GM21367 (cell line): ENCODE measurements around the gene POU5F1.
"Not testable (repeated sequence)": the region's sequence is repeated elsewhere in the genome, so short reads cannot be mapped to it uniquely, and the experiment has no call there.

ENCODE experiments used
- ATAC-seq: cut with Tn5 transposase; IDR thresholded peaks from one replicate; pipeline ENCODE4 v1.9.1; 2021; ENCODE audit not compliant: unreplicated experiment

POU5F1 gene

DNA sequence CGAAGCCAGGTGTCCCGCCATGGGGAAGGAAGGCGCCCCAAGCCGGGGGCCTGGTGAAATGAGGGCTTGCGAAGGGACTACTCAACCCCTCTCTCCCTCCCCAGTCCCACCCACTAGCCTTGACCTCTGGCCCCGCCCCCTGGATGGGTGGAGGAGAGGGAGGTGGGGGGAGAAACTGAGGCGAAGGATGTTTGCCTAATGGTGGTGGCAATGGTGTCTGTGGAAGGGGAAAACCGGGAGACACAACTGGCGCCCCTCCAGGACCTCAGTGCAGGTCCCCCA is at the start of gene POU5F1:
Gene POU5F1 (minus strand): TSS at position 83 of the 282 bp plus-strand sequence. CDS start 62 bp downstream, at position 21.
- ATAC-seq, result no peak

DNA sequence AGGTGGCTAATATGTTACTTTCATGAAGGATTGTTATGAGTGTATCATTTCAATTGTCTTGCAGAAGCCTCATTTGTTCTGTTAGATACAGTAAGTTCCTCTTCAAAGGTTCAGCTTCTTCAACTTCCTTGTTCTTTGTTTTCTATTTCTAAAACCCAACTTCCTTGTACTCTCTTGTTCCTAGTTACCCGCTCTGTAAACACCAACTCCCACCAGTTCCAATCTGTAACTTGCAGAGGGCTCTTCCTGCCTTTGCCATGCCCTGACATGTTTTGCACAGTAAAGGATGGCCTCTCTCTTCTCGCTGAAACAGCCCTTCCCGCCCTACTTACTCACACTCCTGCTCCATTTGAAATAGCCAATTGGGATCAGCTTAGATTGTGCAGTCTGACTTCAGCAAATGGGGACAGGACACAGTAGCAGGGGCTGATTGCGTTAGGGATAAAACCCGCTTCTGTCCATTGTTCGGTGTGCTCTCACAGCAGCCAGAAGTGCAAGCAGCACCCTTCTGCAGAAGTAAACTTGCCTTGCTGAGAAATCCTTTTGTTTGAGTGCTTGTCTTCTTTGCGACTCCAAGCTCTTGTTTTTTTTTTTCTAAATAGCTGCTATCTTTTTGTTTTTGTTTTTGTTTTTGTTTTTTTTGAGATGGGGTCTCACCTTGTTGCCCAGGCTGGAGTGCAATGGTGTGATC is 45.9 kb upstream of the POU5F1 start:
- ATAC-seq, result no peak

DNA sequence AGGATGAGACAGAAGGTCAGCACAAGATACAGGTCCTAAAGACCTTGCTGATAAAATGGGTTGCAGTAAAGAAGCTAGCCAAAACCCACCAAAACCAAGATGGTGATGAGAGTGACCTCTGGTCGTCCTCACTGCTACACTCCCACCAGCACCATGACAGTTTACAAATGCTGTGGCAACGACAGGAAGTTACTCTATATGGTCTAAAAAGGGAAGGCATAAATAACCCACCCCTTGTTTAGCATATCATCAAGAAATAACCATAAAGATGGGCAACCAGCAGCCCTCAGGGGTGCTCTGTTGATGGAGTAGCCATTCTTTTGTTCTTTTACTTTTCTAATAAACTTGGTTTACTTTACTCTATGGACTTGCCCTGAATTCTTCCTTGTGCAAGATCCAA is 44.7 kb upstream of the POU5F1 start:
- ATAC-seq, result not testable (repeated sequence)

DNA sequence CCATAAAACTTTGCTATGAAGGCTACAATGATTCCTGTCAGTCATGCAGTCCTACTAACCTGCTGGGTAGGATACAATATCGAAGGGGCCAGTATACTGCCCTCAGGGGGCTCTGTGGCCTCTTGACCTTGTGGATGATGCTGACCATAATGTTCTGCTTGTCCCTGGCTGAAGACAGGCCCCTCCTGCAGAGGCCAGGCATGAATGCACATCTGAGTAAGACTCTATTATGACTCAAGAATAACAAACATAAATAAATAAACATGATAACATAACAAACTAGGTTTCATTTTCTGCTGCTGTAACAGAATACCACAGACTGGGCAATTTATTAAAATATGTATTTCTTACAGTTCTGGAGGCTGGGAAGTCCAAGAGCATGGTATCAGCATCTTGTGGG is 44.0 kb upstream of the POU5F1 start:
- ATAC-seq, result no peak

DNA sequence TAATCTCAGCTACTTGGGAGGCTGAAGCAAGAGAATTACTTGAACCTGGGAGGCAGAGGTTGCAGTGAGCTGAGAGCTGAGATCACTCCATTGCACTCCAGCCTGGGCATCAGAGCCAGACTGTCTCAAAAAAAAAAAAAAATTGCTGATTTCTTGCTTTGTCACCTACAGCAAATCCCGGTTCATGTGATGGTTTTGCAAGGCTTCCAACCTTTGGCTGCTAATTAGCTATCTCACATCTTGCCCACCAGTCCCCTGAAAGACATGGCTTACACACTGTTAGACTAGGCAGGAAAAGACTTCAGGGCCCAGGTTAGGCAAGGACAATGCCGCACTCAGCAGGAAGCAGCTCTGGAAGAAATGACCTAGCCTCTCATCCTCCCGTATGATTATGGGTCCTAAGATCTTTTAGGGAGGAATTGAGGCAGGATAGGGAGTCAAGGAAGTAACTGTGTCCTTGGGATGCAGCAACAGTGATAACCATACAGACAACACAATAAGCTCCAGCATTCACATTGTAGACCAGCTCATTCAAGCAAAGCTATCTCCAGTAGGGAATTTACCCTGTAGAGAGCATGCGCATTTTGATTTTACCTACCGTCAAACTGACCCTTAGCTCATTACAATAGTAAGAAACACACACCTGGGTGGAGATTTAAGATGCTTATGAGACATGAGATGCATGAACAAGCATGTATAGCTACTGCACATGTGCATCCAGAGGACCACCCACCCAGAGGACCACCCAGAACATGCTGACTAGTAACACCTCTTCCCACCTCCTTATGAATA is 40.5 kb upstream of the POU5F1 start:
- ATAC-seq, result no peak

DNA sequence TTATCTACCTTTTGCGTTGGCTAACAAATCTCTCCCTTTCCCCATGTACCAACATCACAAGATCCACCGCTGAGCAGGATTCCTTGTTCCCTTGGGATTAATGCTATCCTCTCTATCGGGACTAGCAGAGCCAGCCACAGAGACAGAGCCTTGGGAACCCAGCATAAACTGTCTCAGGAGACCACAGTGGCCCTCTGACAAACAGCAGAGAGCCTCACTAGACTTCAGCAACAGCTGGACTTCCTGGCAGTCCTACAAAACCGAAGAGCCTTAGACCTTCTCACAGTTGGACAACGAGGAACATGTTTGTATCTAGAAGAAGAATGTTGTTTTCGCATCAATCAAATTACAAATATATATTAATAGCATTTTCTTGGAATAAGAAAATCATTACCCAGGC is 39.6 kb upstream of the POU5F1 start:
- ATAC-seq, result no peak

DNA sequence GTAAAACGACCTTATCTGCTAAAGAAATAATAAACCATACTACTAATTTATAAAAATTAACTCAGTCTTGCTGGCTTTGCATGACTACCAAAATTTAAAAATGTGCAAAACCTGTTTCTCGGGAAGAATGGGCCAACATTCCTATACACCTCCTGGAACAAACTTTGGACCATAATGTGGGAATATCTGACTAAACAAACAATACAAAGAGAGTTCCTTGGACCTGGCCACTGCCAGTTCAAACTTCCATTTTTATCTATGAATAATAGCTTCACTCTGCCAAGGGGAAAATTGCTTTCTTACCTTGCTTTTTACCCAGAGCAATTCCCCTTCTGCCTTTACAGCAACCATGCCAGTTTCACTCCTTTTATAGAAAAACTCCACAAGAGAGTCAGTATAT is 38.7 kb upstream of the POU5F1 start:
- no peak for ATAC-seq

DNA sequence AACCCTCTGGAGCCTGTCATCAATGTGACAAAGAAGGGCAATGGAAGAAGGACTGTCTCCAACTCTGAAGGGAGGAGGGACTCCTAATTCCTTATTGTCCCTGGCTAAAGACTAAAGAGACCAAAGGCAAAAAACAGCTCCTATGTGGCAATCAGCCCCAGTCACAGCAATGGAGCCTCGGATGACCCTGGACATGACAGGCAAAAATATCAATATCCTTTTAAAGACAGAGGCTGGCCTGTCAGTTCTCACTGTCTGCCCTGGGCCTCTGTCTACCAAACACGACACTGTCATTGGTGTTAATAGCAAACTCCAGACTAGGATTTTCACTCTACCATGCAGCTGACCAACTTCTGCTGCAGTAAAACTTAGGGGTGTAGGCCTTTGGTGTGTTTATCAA is 38.0 kb upstream of the POU5F1 start:
- no peak for ATAC-seq

DNA sequence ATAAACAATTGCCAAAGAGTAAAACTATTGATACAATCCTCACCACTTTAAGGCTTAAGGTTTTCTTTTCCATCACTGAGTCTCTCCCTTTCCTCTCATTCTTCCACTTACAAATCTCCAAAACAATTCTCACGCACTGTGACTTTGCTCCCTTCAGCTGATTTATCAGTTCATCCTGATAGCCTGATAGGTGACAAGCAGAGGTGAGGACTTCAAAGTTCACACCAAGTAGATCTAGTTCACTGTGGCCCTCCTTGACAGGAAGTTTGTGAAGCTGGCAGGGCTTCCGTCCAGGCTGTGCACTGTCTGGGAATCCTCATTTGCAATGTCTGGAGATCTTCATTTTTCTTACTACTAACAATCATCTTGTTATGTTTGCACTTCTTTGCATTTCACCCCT is 35.2 kb upstream of the POU5F1 start:
- ATAC-seq, result no peak

DNA sequence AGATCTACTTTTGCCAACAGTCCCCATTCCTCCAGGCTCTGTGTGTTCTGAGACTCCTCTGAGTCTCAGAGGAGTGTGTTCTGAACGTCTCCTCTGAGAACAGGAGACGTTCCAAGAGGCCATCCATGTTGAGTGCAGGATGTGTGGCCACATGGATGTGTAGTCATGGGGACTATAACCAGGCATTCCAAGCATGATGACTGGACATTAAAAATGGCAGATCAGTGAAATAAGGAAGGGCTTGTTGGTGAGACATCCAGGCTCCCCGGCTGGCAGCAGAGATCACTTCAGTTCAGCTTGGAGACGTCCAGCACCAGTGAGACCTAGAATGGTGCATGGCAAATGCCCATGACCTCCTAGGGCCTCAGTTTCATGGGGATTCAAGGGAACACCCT is 34.3 kb upstream of the POU5F1 start:
- no peak for ATAC-seq

DNA sequence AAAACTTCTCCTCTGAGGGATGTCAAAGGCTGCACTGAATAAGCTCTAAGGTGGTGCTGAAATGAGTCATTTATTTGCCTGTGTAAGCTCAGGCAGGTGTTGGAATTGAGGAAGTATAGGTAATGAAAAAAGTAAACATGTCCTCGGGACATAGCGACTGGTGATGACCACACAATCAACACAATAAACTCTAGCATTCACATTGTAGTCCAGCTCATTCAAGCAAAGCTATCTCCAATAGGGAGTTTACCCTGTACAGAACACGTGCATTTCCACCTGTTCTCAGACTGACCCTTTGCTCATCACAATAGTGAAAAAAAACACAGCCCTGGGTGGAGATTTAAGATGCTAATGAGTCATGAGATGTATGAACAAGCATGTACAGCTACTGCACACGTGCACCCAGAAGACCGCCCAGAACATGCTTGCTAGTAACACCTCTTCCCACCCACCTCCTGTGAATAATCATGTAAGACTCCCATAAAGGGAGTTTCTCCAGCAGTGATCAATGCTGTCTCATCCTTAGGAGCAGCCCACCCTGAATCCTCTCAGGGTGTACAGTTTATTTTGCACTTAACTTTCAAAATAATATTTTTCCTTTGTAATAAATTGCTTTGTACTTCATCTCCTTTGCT is 33.0 kb upstream of the POU5F1 start:
- ATAC-seq, result peak; percentile 48

DNA sequence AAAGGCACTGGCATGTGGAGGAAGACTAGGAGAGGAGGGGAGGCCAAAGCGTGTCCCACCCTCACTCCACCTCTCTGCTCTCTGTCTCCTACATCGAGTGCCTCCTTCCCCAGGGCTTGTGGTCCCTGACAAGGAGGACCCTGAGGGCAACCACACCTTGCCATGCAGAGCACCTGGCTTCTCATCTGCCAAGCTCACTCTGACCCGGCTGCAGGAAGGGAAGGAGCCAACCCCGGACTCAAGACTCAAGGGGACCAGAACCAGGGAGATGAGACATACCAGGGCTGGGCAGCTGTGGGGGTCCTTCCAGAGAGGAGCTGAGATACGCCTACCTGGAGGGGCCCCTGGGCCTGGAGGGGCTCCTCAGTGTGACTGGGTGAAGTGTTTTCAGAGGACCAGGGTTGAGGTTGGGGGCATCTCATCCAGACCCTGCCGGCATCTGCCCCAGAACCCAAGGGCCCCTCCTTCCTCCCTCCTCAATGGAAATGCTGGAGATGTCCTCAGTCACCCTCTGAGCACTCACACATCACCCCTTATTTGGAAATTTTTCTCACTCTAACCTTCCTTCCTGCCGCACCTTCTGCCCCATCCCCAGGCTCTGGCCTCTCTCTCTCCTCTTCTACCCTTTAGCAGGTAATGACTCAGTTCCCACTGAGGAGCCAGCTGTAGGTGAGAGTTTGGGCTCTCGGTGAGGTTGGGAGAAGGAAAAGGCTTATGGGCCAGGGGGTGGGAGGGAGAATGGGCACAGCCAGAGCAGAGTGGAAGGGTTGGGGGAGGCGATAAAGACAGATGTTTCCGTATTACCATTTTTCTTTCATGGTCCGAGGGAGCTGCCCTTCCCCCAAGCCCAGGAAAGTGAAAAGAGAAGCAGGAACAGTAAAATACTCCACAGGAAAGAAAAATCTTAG is 32.0 kb upstream of the POU5F1 start:
- ATAC-seq, result no peak

DNA sequence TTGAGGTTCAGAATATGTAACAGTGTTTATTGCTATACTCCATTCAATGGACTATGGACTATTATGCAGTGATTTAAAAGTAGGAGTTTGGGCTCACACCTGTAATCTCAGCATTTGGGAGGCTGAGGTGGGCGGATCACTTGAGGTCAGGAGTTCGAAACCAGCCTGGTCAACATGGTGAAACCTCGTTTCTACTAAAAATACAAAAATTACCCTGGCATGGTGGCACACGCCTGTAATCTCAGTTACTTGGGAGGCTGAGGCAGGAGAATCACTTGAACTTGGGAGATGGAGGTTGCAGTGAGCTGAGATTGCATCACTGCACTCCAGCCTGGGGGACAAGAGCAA is 28.6 kb upstream of the POU5F1 start:
- not testable (repeated sequence) for ATAC-seq

DNA sequence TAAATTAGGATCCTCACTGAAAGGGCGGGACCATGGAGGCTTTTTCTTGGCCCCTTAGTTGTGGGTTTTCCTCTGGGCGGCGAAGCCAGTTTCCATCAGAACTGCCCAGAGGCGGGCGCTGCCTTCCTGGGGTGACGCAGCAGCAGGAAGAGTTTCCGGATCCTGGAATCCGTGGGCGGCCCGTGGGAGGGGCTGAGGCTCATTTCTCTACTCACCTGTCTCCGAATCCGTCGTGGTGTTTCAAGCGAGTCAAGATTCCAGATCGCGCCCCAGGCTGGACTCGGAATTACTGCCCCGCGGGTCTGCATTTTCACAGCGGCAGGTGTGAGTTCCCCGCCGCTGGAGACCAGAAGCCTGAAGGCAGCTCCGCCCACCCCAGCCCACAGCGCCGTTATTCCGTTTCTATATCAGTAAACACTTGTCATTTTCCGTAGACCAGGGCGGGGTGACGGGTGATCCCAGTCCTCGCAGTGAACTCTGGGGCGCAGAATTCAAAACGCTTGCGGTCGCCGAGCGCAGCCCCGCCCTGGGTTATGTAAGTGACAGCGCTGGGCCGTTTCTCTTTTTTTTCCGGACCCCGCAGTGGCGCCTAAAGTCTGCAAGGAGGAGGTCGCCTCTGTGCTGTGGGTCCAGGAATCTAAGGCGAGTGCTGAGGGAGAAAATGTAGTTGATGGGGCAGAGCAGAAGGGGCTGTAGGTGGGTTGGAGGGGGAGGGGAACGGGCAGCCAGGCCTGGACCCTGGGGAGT is 27.2 kb upstream of the POU5F1 start:
- ATAC-seq, result peak; percentile 52

DNA sequence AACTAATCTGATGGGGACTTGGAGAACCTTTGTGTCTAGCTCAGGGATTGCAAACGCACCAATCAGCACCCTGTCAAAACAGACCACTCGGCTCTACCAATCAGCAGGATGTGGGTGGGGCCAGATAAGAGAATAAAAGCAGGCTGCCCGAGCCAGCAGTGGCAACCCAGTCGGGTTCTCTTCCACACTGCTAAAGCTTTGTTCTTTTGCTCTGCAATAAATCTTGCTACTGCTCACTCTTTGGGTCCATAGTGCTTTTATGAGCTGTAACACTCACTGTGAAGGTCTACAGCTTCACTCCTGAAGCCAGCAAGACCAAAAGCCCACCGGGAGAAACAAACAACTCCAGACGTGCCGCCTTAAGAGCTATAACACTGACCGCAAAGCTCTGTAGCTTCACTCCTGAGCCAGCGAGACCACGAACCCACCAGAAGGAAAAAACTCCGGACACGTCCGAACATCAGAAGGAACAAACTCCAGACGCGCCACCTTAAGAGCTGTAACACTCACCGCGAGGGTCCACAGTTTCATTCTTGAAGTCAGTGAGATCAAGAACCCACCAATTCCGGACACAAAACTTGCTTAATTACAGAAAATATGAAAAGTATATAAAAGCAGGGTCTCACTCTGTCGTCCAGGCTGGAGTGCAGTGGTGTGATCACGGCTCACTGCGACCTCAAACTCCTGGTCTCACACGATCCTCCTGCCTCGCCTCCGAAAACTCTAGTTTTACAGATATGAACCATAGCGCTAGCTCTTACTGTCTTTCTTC is 26.0 kb upstream of the POU5F1 start:
- ATAC-seq, result not testable (repeated sequence)

DNA sequence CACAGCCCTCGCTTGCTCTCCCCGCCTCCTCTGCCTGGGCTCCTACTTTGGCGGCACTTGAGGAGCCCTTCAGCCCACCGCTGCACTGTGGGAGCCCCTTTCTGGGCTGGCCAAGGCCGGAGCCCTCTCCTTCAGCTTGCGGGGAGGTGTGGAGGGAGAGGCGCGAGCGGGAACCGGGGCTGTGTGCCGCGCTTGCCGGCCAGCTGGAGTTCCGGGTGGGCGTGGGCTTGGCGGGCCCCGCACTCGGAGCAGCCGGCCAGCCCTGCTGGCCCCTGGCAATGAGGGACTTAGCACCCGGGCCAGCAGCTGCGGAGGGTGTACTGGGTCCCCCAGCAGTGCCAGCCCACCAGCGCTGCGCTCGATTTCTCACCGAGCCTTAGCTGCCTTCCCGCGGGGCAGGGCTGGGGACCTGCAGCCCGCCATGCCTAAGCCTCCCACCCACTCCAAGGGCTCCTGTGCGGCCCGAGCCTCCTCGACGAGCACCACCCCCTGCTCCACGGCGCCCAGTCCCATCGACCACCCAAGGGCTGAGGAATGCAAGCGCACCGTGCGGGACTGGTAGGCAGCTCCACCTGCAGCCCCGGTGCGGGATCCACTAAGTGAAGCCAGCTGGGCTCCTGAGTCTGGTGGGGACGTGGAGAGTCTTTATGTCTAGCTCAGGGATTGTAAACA is 25.0 kb upstream of the POU5F1 start:
- not testable (repeated sequence) for ATAC-seq

DNA sequence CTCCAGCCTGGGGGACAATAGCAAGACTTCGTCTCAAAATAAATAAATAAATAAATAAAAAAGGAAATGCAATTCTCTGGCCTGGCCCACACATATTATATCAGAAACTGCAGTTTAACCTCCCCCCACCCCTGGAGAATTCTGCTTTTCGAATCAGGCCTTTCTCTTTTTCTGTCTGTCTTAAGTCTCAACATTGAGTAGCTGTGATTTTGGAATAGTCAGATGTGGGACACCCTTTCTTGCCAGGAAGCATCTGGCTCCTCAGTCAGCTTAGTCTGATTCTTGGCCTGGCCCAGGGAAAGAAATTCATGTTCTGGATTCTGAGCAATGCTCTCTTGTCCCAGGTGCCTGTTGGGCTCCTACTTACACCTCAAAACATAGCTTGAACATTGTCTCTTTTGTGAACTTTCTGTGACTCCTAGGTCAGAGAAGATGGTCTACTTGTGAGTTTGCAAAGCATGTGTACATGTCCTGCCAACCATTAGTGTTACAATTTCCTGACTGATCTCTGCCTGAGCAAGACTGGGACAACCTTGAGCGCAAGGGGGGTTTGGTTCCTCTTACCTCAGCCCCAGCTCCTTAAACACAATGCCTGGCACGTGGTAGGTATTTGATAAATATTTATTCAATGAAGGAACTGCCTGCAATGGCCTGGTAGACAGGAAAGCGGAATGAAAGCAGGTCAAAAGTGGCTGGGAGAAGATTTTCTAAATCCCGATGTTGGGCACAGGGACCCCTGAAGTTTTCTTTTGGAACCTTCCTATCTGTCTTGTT is 23.8 kb upstream of the POU5F1 start:
- ATAC-seq, result no peak

DNA sequence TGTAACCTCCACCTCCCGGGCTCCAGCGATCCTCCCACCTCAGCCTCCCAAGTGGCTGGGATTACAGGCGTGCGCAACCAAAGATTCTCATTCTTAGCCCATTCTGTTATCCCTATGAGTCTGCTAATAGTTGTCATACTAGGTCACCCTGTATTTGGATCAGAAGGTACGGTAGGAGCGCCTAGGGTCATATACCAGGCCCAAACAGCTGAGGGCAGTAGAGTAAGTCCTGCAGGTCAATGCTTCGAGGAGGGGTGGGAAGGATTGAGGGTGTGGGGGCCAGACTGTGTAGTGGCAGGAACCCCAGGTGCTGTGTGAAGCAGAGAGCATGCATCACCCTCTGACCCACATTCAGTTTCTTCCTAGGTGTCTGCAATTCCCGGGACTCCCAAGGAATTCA is 22.7 kb upstream of the POU5F1 start:
- no peak for ATAC-seq
